ENCODE data around the gene TUNAR. TPM values are rescaled to one million over a fixed set of nuclear protein-coding genes. Genes with fewer than 3 reads are reported as not detected.
A peak's percentile ranks its signal among the peaks of the same experiment; 100 is the strongest.

TUNAR gene
- total and polyA plus RNA-seq, 8 donors: 0.10 to 1.7 (median 0.36) TPM; not detected in 4

GRCh38 chr14:95877633-95878032 is 1.0 kb downstream of the TUNAR start:
- 74 to 83% (median 77%) methylated on average over 4 of the region's 4 CpGs for WGBS, 5 donors
- intact Hi-C loops (cut with DNase I; ENCODE audit: low total_unique reads): no loop called here
- peaks cover 10 to 82% (median 45%) of the 10 kb centered on the region in 3 donors for H3K27me3 ChIP-seq

GRCh38 chr14:95884377-95884776 is 7.7 kb downstream of the TUNAR start:
- intact Hi-C loops (cut with DNase I; ENCODE audit: low total_unique reads): no loop called here
- Histone ChIP-seq H3K27me3 (peaks cover 0 to 25% (median 0%) of the 10 kb centered on the region in 3 donors), H3K4me1 (peaks cover 0 to 4% (median 0%) of the 10 kb centered on the region in 4 donors), H3K36me3 (no peaks in the 10 kb centered on the region), H3K9me3 (no peaks in the 10 kb centered on the region), H3K4me3 (no peak overlapping the region), H3K27ac (no peak overlapping the region)
- DNase-seq: no peak
- 70 to 78% (median 74%) methylated on average over 3 of the region's 3 CpGs for WGBS, 5 donors
- TF ChIP-seq POLR2AphosphoS5 (IDR thresholded peaks at IDR 0.05): no peak
- TF ChIP-seq POLR2A (IDR thresholded peaks at IDR 0.05): no peak
- TF ChIP-seq CTCF (IDR thresholded peaks at IDR 0.05): no peak
- TF ChIP-seq EP300 (IDR thresholded peaks at IDR 0.05): no peak

More at GRCh38 chr14:95877633-95878032, 1.0 kb downstream of the TUNAR start:
- TF ChIP-seq EP300 (IDR thresholded peaks at IDR 0.05) (no peak), CTCF (IDR thresholded peaks at IDR 0.05) (no peak), POLR2A (IDR thresholded peaks at IDR 0.05) (no peak), POLR2AphosphoS5 (IDR thresholded peaks at IDR 0.05) (no peak)
- Histone ChIP-seq H3K36me3 (no peaks in the 10 kb centered on the region), H3K4me1 (peaks cover 6 to 18% (median 14%) of the 10 kb centered on the region in 4 donors), H3K9me3 (no peaks in the 10 kb centered on the region), H3K27ac (no peak overlapping the region), H3K4me3 (no peak overlapping the region)
- peak in 1 of 2 donors; percentile 8 for DNase-seq

GRCh38 chr14:95885278-95885677 is 8.6 kb downstream of the TUNAR start:
- no peak for DNase-seq
- Histone ChIP-seq H3K4me1 (peaks cover 0 to 4% (median 0%) of the 10 kb centered on the region in 4 donors), H3K4me3 (no peak overlapping the region), H3K9me3 (no peaks in the 10 kb centered on the region), H3K27me3 (peaks cover 0 to 21% (median 0%) of the 10 kb centered on the region in 3 donors), H3K27ac (no peak overlapping the region), H3K36me3 (no peaks in the 10 kb centered on the region)
- WGBS, 5 donors: 56 to 75% (median 66%) methylated on average over 7 of the region's 7 CpGs
- intact Hi-C loops (cut with DNase I; ENCODE audit: low total_unique reads): no loop called here
- TF ChIP-seq POLR2A (IDR thresholded peaks at IDR 0.05): no peak
- no peak for TF ChIP-seq POLR2AphosphoS5 (IDR thresholded peaks at IDR 0.05)
- no peak for TF ChIP-seq CTCF (IDR thresholded peaks at IDR 0.05)
- TF ChIP-seq EP300 (IDR thresholded peaks at IDR 0.05): no peak

GRCh38 chr14:95885866-95886265 is 9.2 kb downstream of the TUNAR start:
- H3K36me3 ChIP-seq: no peaks in the 10 kb centered on the region
- H3K4me1 ChIP-seq: peaks cover 0 to 4% (median 0%) of the 10 kb centered on the region in 4 donors
- no peak for TF ChIP-seq POLR2AphosphoS5 (IDR thresholded peaks at IDR 0.05)
- no peak for TF ChIP-seq CTCF (IDR thresholded peaks at IDR 0.05)
- TF ChIP-seq POLR2A (IDR thresholded peaks at IDR 0.05): no peak
- no peak for TF ChIP-seq EP300 (IDR thresholded peaks at IDR 0.05)
- peaks cover 0 to 20% (median 0%) of the 10 kb centered on the region in 3 donors for H3K27me3 ChIP-seq
- H3K4me3 ChIP-seq: no peak overlapping the region
- H3K27ac ChIP-seq: no peak overlapping the region
- no peaks in the 10 kb centered on the region for H3K9me3 ChIP-seq
- intact Hi-C loops (cut with DNase I; ENCODE audit: low total_unique reads): no loop called here
- peak; percentile 7 to 55 for DNase-seq
- 31 to 67% (median 35%) methylated on average over 7 of the region's 7 CpGs for WGBS, 5 donors
